GM19099 (cell line): ENCODE results near the gene MAPK7.

Experiments
- POLR2A ChIP-seq: IDR thresholded peaks from 3 replicates; pipeline ENCODE4 v1.6.1; 2011; ENCODE audit warnings: low read depth; ENCODE audit not compliant: insufficient read length; ENCODE audit errors: extremely low read depth

MAPK7 gene

GRCh38 chr17:19397556-19398041 lies 19.3 kb downstream of the MAPK7 start:
- no peak for TF ChIP-seq POLR2A

DNA sequence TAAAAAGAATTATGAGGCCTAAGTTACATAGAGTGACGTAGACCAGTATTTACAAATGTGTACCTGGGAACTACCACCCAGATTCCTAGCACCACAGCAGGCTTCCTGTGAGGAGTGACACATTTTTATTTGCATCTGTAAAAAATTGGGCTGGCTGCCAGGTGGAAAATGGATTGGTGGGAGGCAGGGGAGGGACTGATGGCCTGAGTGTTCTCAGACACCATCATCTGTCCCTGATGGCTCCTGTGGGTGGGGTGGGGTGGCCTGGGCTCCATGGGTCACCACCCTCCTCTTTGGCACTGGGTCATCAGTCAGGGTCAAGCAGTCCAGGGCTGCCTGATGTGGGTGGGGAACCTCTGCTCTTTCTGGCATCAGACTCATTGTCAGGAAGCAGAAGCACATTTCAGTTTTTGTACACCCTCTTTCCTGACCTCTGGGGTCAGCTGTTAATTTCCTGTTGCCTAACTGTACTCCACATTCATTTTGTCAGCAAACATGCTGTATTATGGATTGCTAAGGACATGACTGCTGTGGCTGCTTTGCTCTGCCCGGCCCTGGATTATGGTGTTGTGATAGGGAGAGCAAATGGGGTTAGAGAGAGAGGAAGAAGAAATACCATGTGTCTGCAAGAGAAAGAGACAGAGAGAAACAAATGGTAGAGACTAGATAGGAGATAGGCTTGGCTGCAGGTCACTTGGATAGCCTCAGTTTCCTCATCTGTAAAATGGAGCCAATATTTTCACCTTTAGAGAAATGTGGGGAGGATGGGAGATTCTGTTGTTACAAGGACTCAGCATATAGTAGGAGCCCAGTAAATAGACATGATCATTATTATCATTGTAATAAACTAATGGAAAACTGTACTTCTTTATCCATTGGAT lies 20.2 kb downstream of the MAPK7 start:
- TF ChIP-seq POLR2A = no peak

DNA sequence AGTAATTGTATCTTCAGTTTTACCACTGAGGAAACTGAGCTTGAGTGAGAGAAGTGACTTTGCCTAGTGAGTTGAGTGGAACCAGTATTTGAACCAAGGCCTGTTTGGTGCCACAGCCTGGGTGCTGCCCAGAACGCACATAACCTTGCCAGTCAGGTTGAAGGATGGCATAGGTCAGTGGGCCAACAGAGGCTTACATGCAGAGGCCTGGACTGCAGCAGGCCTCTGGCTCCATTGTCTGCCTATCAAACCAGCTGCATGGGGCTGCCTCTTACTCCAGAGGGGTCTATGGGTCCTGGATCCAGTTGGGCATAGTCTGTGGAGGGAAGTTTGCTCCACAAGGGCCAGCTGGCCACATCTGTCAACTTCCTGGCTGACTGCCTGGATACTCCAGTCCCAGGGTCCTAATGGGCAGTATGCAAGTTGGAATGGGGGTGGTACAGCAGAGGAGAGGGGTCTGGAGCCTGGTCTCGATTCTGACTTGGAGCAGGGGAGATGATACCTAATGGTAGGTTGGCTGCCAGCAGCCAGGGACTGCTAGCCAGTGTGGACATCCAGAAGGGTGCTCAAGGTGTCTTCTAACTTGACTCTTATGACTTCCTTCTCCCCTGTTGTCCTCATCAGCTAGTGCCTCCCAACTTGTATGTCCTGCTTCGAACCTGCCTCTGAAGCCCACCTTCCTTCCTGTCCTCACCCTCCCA lies 21.6 kb downstream of the MAPK7 start:
- no peak for TF ChIP-seq POLR2A

DNA sequence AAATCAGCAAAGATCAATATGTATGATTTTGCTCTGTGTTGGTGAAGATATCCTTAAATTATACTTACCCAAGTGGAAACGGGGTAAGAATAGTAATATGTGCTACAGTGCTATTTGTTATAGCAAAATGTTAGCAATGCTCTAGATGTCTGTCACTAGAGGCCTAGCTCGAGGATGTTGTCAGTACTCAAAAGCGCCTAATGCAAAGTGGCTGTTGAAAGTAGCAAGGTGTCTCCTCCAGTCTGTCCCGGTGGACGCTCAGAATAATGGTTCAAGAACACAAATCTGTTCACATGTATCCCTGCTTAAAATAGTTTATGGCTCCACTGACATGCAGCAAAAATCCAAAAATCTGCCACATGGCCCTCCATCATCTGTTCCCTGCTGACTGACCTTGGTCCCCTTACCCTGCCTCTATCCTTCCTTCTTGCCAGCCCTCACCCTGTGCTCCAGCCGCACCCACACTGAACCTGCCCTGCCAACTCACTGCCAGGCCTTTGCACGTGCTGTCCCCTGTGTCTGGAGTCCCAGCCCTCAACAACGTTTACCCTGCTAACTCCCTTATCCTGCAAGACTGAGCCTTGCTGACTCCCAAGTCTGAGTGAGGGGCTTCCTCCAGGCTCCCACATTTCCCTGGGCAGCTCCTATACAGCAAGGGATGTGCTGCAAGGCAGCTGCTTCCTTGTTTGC lies 23.2 kb downstream of the MAPK7 start:
- no peak for TF ChIP-seq POLR2A

DNA sequence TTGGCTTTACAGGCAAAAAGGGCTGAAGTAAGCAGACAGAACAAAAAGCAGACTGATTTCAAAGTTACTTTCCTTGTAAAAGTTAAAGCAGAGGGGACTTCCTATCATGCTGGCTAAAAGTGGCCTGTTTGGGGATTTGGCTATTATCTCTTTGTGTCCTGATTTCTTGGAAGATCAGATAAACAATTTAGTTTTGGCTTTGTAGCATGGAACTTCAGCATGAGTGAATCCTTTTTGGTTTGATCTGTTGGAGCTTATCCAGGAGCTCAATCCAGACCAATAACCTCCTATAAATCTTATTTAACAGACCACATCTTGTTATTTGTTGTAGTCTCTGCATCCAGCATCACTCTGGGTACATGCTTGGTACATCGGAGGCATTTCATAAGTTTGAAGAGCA lies 23.9 kb downstream of the MAPK7 start:
- no peak for TF ChIP-seq POLR2A

GRCh38 chr17:19403021-19403420 lies 24.7 kb downstream of the MAPK7 start:
- TF ChIP-seq POLR2A = no peak

- no peak for TF ChIP-seq POLR2A
Measured at GRCh38 chr17:19404264-19404663, 26.0 kb downstream of the MAPK7 start.

DNA sequence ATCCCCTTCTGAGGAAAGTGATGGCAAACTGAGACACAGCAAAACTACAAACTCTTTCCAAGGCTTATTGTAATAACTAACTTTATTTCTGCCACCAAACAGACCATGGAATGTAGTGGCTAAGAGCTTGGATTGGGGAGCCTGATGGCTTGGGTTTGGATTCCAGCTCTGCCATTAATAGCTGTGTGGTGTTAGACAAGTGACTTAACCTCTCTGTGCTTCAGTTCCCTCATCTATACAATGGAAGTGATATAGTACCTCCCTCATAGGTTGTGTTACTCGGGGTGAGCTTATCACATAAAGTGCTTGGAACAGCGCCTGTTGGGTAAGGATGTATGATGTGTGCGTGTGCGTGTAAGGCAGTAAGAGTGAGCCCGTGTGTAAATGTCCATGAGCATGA lies 26.8 kb downstream of the MAPK7 start:
- no peak for TF ChIP-seq POLR2A

DNA sequence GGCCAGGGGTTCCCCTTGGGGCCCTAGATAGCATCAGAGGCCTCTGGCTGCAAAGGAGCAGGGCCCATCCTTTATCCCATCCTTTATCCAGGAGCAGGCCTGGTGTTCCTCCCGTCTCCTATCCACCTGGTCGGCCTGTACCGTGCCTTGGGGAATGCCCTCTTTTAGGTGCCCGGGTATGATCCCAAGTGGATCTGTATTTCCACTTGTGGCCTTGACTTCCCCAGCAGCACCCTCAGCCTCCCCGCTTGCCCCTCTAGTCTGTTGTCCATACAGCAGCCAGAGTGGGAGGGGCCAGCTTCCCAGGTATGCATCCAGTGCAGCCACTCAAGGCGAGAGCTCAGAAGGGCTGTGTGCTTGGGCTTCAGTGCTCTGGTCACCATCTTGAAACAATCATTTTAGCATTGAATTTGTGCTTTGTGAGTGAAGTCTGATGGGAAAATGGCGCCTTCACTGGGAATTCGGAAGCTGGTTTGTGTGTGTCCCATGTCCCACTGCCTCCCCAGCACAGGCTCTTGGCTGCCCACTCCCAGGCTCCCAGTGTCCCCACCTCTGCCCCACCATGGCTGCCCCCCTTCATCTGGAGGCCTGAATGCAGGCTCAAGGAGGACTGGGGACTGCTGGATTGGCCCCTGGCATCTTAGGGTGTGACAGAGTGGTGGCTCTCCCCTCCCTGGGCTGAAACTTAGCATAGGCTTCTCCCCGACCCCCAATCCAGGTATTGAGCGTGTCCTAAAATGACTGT lies 29.5 kb downstream of the MAPK7 start:
- TF ChIP-seq POLR2A = no peak

GRCh38 chr17:19408346-19408710 lies 30.0 kb downstream of the MAPK7 start:
- no peak for TF ChIP-seq POLR2A

GRCh38 chr17:19409066-19409465 lies 30.8 kb downstream of the MAPK7 start:
- TF ChIP-seq POLR2A = no peak

- no peak for TF ChIP-seq POLR2A
Measured at GRCh38 chr17:19409509-19409908, 31.2 kb downstream of the MAPK7 start.

DNA sequence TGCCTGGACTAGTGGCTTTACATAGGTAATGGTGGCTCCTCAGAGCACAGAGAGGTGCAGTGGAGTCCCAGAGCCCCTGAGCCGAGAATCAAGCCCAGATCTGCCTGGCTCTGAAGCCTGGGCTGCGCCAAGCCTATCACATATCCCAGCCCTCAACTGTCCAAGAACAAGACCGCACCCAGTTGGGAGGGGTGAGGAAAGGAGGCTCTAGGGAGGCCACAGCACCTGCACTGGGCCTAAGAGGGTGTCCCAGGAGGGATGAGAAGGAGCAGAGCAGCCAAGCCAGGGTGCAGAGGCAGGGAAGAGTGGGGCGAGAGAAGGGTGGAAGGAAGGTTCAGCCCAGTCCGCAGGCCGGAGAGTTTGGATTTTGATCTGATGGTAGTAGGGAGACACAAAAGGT lies 31.8 kb downstream of the MAPK7 start:
- TF ChIP-seq POLR2A = no peak

DNA sequence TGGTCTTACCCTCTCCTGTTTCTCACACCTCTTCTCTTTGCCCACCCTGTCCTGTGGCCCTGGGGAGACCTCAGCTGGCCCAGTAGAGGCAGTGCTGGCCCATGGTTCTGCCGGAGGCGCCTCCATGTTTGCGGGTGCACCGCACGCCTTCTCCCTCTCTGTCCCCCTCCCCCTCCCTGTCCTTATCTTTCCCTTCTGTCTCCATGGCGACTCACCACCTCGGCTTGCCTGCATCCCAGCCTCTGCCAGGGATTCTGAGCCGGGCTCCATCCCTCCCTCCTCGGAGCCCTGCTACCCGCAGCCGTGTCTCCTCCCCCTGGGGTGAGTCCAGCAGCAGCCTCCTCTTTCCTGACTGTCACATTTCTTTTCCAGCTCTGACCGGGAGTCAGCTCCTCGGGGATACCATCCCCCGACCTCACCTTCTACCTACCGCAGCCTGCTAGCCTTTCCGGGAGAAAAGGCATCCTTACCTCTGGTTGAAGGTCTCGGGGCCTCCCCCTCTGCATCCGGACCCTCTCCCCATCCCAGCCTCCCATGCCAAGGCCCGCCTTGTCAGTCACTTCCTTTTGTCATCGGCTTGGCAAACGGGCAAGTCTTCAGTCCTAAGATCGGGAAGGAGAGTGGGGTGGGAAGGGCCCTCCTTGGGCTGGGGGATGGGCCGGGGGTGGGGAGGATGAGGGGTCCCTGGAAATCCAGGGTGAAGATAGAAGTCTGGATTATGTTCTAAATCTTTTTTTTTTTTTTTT lies 32.8 kb downstream of the MAPK7 start, which contains the start of gene RNF112:
Gene RNF112 (plus strand): TSS at position 358 of the 746 bp plus-strand sequence. CDS start 177 bp downstream, at position 535.
- no peak for TF ChIP-seq POLR2A
